Globus pallidus (tissue), 1 donor: ENCODE measurements around the gene EYA4.
A peak's percentile ranks its signal among the peaks of the same experiment; 100 is the strongest.

Source experiments
- DNase-seq: peaks from one replicate; pipeline ENCODE4 v3.0.0-alpha.2; 2015; ENCODE audit warnings: low spot score

Gene EYA4

DNA sequence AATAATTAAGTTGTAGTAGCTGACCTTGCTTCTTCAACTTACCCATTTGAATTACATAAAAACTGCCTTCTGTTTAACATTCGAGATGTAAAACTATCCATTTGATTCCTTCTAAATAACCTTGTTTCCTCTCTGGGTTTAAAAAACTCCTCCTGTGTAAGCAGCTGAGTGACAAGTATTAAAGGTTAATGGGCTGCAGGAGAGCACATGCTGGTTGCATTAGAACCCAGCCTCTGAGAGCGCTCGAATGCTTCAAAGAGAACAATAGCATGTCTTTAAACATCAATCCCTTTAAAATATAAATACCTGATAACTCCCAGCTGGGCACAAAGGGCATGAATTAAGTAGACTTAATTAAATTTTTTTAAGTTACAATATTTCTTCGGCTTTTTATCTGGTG lies 215.8 kb downstream of the EYA4 start:
- no peak for DNase-seq

DNA sequence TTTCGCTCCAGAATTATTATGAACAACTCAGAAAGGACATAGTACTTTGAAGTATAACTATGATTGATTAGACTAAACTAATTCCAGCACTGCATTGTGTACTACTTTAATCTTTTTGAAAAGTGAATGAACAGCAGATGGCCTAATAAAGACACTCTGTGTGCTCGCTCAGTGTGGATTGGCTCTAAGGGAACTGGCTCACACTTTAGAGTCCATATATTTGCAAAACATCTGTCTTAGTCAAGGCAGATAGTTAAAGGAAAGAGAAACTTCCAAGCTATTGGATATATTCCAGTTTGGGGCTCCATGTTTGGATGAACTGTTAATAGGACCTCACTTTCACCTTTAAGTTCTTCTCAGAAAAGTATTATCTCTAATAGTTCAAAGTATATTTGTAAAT lies 218.9 kb downstream of the EYA4 start:
- no peak for DNase-seq

DNA sequence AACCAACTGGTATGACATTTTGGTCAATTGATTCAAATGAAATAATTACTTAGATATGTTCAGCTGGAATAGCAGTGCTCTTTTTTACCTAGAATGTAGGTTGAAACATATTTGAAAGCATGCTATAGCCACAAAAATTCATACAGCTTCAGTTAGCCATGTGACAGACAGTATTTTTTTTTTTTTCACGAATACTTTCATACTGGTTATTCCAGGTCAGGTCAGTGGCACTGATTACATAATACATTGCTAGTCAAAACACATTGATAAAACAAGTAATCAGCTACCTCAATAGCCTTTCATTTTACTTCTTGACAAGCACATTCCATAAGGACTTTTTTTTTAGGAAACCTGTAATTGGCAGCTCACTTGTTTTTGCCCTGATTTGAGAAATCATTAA lies 222.6 kb downstream of the EYA4 start:
- no peak for DNase-seq

DNA sequence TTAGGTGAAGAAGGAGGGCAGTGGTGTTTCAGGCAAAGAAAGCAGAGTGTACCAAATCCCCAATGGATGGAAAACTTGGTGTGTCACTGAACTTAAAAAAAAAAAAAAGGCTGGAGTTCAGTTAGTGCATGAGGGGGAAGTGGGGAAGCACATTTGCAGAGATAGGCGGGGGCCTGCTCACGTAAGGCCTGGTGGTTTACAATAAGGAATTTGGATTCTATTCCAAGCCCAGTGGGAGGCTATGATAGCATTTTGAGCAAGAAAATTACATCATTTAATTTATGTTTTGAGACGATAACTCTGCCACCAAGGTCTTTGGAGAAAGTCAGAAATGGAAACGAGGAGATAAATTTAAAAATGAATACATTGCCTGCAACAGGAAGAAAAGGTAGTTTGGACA lies 225.5 kb downstream of the EYA4 start:
- DNase-seq = no peak

DNA sequence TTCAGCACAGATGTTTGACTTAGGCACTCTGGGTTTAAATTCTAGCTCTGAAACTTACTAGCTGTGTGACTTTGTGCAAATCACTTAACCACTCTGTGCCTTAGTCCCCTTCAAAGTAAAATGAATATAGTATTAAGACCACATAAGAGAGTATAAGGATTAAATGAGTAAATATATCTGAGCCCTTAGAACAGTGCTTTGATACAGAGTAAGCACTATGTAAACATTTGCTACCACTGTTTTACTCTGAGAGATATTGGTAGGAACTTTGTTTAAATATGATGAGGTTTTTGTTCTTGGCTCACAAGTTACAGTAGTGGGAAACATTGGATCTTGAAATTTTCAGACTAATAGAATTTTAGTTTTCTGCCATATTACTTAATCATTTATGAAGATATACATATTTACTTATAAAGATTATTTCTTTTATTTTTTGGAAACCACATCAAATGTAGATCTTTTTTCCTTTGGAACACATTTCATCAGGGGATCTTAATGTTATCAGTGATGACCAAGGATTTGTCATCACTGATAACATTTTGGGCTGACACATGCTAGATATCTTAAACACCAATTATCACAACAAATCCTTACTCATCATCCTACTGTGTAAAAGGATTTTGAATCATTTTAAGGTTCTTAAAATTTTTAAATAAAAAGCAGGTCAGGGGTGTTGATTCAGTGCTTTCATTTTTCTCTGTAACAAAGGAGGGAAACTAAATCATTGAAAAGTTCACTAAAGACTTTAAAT lies 226.2 kb downstream of the EYA4 start:
- DNase-seq = no peak

DNA sequence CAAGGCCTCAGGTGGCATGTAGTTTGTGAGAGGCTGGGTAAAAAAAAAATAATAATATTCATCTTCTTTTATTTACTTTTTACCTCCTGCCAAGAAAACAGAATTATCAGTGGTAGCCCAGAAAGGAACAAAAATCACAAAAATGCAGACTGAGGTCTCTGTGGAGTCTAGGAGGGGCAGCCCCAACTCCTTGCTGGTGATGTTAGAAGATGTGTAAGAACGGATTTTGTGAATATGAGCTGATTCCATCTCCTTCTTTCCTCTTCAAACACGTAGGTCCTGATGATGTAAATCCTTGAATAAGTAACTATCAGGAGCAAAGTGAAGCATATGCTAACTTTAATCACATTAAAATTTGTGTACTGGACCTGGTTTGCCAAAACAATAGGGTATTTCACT lies 226.8 kb downstream of the EYA4 start:
- no peak for DNase-seq

DNA sequence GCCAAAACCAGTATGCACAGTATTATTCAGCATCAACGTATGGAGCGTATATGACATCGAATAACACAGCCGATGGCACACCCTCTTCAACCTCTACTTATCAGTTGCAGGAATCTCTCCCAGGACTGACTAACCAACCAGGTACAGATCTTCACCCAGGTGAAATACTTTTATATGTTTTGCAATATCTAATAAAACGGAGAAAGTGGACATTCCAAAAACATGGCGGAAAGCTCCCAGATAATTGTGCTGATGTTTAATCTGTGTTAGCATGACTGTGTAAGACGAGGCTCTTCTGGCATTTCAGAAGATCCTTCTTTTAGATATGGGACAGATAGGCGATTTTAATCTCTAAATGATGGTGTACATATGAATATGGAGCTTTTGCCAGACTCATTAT lies 227.4 kb downstream of the EYA4 start:
- DNase-seq = no peak

DNA sequence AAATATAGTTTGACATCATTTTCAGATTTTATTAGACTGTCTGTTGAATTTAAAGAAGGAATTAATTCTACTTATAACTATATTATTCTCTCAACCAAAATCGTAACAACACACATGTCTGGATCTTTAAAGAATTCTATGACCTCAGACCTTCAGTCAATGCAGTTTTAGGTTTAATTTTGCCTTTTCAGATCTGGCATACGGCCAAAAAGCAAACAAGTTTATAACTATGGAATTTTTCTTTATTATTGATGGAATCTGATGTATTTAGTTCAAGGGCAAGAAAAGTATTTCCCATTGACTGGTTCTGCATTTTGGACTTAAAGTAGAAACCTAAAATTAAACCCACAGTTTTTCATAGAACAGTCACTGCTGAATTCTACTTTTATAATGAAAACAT lies 233.4 kb downstream of the EYA4 start:
- DNase-seq = no peak

DNA sequence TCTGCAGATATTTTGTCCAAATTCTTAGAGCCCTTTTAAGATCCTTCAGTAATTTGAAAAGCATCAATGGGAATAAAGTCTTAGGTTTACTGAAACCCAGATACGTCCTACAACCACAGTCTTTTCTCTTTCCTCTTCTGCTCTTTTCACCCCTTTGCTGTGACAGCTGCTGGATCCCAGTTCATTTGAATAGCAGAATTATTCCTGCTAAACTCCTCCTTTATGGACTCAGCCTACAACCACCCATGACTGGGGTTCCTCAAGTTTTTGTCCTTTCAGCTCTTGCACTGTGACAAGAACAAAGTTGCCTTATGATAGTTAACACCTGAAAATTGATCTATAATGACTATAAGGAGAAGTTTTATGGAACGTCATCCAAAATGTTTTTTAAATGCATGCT lies 237.5 kb downstream of the EYA4 start:
- no peak for DNase-seq

DNA sequence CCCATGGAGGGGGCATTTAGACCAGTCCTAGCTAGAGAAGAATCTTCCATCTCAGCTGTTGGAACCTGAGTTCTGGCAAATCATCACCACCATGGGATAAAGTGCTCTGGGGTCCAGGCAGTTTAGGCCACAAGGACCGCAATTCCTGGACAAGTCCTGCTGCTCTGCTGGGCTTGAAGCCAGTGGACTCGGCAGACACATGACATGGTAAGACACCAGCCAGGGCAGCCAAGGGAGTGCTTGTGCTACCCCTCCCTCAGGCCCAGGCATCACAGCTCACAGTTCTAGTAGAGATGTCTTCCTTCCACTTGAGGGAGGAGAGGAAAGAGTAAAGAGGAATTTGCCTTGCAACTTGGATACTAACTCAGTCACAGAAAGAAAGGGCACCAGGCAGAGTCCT lies 246.0 kb downstream of the EYA4 start:
- no peak for DNase-seq

DNA sequence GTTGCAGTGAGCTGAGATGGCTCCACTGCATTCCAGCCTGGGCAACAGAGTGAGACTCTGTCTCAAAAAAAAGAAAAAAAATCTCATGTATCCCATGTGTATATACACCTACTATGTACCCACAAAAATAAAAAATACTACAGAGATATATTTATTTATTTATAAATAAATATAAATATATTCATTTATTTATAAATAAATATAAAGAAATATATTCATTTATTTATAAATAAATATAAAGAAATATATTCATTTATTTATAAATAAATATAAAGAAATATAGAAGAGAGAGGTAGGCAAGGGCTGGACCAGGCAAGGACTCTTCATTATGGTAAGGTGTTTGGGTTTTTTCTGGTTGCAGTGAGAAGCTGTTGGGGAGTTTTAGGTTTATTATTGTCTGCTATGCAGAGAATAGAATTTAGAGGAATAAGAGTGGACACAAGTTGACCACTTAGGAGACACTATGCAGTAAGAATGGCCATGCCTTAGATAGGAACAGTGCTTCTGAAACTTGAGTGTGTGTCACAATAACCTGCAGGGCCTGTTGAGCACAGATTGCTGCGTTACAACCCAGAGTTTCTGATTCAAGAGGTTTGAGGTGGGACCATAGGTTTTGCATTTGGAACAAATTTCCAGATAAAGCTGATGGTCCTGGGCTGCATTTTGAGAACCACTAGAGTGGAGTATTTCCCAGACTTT lies 254.2 kb downstream of the EYA4 start:
- no peak for DNase-seq

DNA sequence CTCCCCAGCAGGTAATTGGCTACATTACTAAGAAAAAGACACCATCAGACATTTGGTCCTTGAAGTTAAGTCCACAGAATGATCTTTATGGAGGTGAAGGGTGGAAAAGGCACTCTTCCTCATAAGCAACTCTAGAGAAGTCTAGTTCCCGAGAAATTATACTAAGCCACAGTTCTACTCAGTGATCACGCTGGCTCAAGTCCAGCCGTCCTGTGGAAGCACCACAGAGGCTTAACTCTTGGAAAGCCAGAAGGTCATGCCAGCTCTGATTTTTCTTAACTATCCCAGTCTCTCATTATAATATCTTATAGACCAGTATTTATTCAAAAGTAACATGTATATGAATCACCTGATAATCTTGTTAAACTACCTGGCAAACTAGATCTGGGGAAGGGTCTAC lies 258.5 kb downstream of the EYA4 start:
- no peak for DNase-seq

DNA sequence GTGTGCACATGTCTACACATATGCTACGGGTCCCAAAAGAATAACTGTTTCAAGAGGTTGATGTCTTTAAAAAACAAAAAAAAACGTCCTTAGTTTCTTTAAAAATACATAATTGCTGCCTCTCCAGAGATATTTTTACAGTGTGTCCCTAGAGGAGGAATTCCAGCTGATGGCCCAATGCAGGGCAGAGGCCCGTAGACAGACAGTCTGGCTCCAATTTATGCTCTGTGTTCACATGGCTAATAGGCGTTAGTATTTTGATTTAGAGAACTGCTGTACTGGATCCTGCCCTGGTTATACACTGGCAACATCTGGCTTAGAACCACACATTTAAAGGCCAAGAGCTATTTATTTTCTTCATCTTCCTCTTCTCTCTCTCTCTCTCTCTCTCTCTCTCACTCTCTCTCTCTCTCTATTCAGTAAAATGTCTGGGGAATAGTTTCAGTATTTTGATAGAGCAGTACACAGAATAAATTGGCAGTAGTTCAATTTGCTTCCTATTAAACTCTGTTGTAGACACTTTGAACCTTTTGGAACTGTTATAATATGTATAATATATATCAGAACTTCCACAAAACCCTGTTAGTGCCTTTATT lies 260.6 kb downstream of the EYA4 start:
- no peak for DNase-seq

DNA sequence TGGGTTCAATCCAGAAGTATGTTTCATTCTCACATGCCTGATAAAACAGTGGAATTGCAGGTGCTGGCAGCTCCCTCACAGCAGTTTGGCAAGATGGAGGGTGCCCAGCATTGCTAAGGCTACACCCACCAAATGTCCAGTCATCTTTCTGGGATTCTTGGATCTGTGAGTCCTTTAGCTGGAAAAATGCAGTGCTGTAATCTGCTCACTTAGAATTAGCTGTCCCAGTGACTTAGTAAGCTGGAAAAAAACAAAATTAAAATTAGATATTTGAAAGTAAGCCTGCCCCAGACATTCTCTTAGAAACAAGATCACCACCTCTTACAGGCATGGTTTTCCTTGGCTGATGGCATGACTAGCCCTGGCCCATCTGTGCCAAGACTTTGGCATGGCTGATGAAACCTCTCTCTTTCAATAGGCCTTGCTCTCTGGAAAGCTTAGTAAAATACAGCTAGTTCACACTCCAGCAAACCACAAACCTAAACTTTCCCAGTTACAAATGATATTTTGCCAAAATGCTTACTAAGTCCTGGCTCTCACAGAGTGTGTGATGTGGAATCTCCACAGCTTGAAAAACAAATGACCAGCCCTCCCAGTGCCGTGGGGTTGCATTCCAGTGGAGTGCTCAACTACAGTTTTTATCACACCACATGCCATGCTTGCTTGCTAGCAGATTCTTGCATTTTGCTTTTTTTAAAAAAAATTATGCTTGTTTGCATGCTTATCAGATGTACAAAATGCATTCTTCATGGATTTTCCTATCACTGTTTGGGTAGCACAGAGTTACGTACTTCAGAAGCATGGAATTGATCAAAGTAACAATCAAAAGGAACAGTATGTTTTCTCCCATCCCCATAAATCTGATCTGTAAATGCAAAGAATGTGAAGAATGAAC lies 261.5 kb downstream of the EYA4 start:
- DNase-seq = no peak

DNA sequence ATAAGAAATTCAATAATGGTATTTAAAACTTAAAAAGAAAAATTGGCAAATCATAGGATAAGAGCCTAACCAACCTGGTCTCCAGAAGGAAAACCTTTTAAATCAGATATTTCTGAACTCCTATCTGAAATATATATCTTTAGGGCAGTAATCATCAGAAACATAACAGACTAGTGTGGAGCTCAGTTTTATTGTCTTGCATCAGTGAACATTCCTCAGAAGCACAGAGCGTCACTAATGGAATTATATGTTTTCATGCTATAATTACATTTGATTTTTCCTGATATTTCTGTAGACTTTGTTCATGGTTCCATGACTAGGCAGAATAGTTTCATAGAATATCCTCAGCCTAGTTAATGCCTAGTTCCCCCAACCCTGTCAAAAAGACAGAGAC lies 262.2 kb downstream of the EYA4 start:
- no peak for DNase-seq

DNA sequence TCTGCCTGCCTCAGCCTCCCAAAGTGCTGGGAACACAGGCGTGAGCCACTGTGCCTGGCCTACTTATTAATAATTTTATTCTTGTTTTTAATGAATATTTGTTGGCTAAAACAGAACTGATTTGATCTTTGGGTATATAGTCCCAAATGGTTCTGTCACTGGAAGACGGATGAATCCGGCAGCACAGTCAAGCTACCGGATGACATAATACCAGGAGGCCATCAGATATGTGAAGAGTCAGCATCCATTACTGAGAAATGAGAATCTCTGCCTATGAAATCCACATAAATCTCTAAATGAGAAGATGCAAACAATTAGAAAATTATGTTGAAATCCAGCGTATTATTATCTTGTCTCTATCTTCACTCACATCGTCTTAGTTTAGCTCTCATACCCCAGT lies 263.0 kb downstream of the EYA4 start:
- no peak for DNase-seq

DNA sequence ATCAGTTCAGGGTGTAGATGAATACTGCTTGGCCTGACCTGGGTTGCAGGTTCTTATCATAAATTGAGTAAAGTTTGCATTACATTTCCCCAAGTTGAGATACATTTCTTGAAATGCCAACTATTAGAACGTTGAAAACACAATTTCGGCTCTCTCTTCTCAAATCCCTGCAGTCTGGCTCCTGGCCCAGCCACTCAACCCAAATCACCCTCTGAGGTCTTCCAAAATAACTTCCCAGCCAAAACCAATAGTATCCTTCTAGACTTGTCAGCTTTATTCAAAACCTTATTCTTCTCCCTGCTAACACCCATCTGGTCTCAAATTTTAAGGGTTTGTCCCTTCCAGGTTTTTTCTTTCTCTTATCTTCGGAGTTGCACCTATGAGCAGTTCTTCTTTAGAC lies 263.6 kb downstream of the EYA4 start:
- DNase-seq = no peak

DNA sequence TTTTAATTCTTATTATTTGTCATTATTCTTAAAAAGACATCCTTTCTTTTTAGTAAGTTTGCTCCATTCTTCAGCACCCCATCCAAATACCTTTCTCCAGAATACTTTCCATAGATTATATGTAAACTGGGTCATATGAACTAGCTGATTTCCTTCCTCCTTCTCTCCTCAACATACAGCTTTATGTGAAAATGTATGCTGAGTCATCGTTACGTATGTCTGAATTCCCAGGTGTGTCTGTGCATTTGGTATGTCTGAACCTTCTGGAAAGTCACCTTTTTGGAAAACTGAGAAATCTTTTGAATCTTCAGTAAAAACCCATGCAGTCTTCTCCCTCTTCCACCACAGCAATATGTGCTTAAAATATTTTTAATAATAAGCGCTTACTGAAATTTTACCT lies 264.5 kb downstream of the EYA4 start:
- no peak for DNase-seq

DNA sequence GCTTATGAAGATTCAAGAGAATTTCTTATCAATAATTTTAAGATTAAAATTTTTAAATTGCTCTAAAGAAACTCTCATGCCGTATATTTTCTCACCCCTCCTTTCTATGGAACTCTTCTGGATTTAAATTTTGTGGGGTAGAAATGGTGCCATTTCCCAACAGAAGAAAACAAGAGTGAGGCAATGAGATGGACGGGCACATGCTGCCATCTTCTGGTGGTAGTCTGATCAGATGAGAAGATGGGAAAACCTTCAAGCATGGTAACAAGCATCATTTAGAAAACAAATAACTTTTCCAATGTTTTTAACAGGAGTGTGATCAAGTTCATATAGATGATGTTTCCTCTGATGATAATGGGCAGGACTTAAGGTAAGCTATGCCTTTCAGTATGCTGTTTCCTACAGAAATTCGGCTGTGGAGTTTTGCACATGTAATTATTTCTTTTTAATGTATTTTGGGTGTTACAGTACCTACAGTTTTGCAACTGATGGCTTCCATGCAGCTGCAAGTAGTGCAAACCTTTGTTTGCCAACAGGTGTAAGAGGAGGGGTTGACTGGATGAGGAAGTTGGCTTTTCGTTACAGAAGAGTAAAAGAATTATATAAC lies 271.4 kb downstream of the EYA4 start:
- DNase-seq = peak; percentile 50

DNA sequence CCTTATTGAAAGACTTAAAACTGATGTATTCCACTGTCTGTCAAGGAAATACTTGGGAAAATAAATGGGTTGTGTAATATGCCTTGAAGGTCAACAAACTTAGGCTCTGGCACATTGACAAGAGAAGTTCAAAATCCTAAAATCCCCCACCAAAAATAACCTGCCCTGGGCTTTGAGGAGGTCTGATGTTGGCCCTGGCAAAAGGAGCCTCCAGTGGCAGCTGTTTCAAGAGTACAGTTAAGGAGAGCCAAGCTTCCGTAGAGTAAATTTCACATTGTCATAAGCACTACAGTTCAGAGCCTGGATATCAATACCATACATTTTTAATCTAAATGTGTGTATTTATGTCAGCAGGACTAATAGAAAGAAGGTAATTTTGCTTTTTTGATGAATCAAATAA lies 282.7 kb downstream of the EYA4 start:
- no peak for DNase-seq

DNA sequence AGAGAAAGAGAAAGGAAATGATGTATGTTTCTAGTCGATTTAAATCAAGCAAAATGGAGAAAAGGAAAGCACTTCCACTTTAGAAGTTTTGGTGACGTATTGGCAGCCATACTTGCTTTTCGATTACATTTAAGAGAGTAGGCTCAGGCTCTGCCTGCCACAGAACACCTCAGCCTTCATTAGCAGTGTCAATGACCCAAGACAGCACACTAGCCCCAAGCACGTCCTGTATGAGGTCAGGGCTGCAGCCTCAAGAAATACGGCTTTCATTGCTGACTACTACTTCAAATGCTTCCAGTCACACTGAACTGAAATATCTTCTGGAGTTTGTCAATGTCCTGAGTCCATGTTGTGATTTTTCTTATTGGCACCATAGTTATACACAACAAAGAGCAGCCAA lies 285.3 kb downstream of the EYA4 start:
- no peak for DNase-seq

DNA sequence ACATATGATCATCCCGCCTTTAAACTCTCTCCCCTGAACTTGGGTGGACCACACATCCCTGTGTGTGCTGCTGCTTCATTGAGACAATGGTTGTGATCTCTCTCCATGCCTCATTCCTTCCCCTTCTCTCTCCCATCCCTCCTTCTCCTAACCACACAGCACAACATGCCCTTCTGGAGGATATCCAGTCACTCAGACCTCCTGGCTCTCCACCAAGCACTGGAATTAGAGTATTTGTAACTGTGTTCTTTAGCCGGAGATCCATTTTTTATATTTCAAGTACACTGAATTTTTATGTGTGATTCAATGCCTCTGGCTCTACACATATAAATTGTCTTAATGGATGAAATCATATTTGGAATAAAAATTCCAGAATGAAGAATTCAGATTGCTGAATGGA lies 287.4 kb downstream of the EYA4 start:
- no peak for DNase-seq
